WTC11 (cell line): ENCODE data around the gene MUC4.
"Not testable (repeated sequence)": the region's sequence is repeated elsewhere in the genome, so short reads cannot be mapped to it uniquely, and the experiment has no call there.

Source experiments
- CREM ChIP-seq: sonication (generic); formaldehyde crosslinking; IDR thresholded peaks from 2 replicates; pipeline ENCODE4 v1.8.1; 2022; ENCODE audit warnings: mild to moderate bottlenecking, missing genetic modification reagents, moderate library complexity
- CTCF ChIP-seq: fragments of 200-600 bp; IDR thresholded peaks from 2 replicates; pipeline ENCODE4 v1.8.0; 2022; ENCODE audit warnings: antibody characterized with exemption
- ESRRA ChIP-seq: sonication (generic); formaldehyde crosslinking; IDR thresholded peaks from 2 replicates; pipeline ENCODE4 v1.8.1; 2022; ENCODE audit warnings: mild to moderate bottlenecking, missing genetic modification reagents, borderline replicate concordance
- NR2C2 ChIP-seq: sonication (generic); formaldehyde crosslinking; IDR thresholded peaks from 2 replicates; pipeline ENCODE4 v1.8.0; 2022; ENCODE audit warnings: mild to moderate bottlenecking, missing genetic modification reagents

- not testable (repeated sequence) for TF ChIP-seq CREM (CRISPR knock-in tag); NR2C2 (CRISPR knock-in tag); CTCF; ESRRA
Measured at GRCh38 chr3:195712535-195712910, 99.2 kb downstream of the MUC4 start.
